H9 (cell line): ENCODE data around the gene TNK2. TPM values are rescaled to one million over a fixed set of nuclear protein-coding genes. Genes with fewer than 3 reads are reported as not detected.
A peak's percentile ranks its signal among the peaks of the same experiment; 100 is the strongest.

Experiments
- DNase-seq: peaks from one replicate; pipeline ENCODE4 v3.0.0-alpha.2; 2017
- H2AFZ ChIP-seq: one replicate; pipeline ENCODE4 v1.6.1; 2013; ENCODE audit warnings: mild to moderate bottlenecking, low read length, control low read depth, moderate library complexity
- H2AK5ac ChIP-seq: 2 replicates; pipeline ENCODE4 v1.6.1; 2013; ENCODE audit warnings: low read length, control low read depth, mixed read lengths; ENCODE audit not compliant: insufficient read length
- H2BK120ac ChIP-seq: one replicate; pipeline ENCODE4 v1.6.1; 2013; ENCODE audit warnings: low read depth, mild to moderate bottlenecking, low read length, control low read depth, inconsistent platforms; ENCODE audit not compliant: poor library complexity, severe bottlenecking
- H2BK12ac ChIP-seq: 2 replicates; pipeline ENCODE4 v1.6.1; 2013; ENCODE audit warnings: low read length, control low read depth, mixed read lengths, low read depth; ENCODE audit not compliant: insufficient read length
- H2BK15ac ChIP-seq: 2 replicates; pipeline ENCODE4 v1.6.1; 2013; ENCODE audit warnings: low read depth, low read length, control low read depth
- H2BK20ac ChIP-seq: one replicate; pipeline ENCODE4 v1.6.1; 2013; ENCODE audit warnings: low read depth, mild to moderate bottlenecking, low read length, control low read depth, inconsistent platforms; ENCODE audit not compliant: poor library complexity, severe bottlenecking
- H2BK5ac ChIP-seq: 2 replicates; pipeline ENCODE4 v1.6.1; 2013; ENCODE audit warnings: low read length, control low read depth, mixed read lengths; ENCODE audit not compliant: insufficient read length
- H3K14ac ChIP-seq: 2 replicates; pipeline ENCODE4 v1.6.1; 2013; ENCODE audit warnings: low read length, control low read depth; ENCODE audit not compliant: insufficient read depth
- H3K18ac ChIP-seq: 2 replicates; pipeline ENCODE4 v1.6.1; 2013; ENCODE audit warnings: low read depth, mild to moderate bottlenecking, mixed read lengths, low read length, control low read depth; ENCODE audit not compliant: insufficient read length
- H3K23ac ChIP-seq: 2 replicates; pipeline ENCODE4 v1.6.1; 2013; ENCODE audit warnings: low read length, control low read depth, mixed read lengths, low read depth; ENCODE audit not compliant: insufficient read length
- H3K23me2 ChIP-seq: 2 replicates; pipeline ENCODE4 v1.6.1; 2013; ENCODE audit warnings: low read depth, mild to moderate bottlenecking, mixed read lengths, low read length, control low read depth; ENCODE audit not compliant: insufficient read length, poor library complexity, severe bottlenecking
- H3K27ac ChIP-seq: 2 replicates; pipeline ENCODE4 v1.5.1; 2013; ENCODE audit warnings: low read length, control low read depth, mixed read lengths, low read depth; ENCODE audit not compliant: insufficient read length
- H3K27me3 ChIP-seq: 2 replicates; pipeline ENCODE4 v1.6.1; 2013; ENCODE audit warnings: low read length, control low read depth, inconsistent platforms; ENCODE audit not compliant: insufficient read depth
- H3K4ac ChIP-seq: 2 replicates; pipeline ENCODE4 v1.6.1; 2013; ENCODE audit warnings: low read depth, mild to moderate bottlenecking, control low read depth, inconsistent platforms, low read length, moderate library complexity
- H3K4me1 ChIP-seq: 2 replicates; pipeline ENCODE4 v1.6.1; 2013; ENCODE audit warnings: low read length, control low read depth, inconsistent platforms; ENCODE audit not compliant: insufficient read depth
- H3K4me2 ChIP-seq: 2 replicates; pipeline ENCODE4 v1.6.1; 2013; ENCODE audit warnings: low read length, control low read depth, mixed read lengths; ENCODE audit not compliant: insufficient read length, insufficient read depth
- H3K56ac ChIP-seq: 2 replicates; pipeline ENCODE4 v1.6.1; 2013; ENCODE audit warnings: low read depth, mild to moderate bottlenecking, mixed read lengths, low read length, control low read depth; ENCODE audit not compliant: insufficient read length
- H3K79me1 ChIP-seq: 2 replicates; pipeline ENCODE4 v1.6.1; 2013; ENCODE audit warnings: low read depth, mild to moderate bottlenecking, moderate library complexity, low read length, control low read depth, inconsistent platforms; ENCODE audit not compliant: insufficient read depth, poor library complexity, severe bottlenecking
- H3K79me2 ChIP-seq: 2 replicates; pipeline ENCODE4 v1.6.1; 2013; ENCODE audit warnings: low read length, control low read depth, inconsistent platforms; ENCODE audit not compliant: insufficient read depth
- H3K9ac ChIP-seq: 2 replicates; pipeline ENCODE4 v1.6.1; 2013; ENCODE audit warnings: low read length, control low read depth, mixed read lengths; ENCODE audit not compliant: insufficient read length; ENCODE audit errors: extremely low read depth
- H3K9me3 ChIP-seq: one replicate; pipeline ENCODE4 v1.6.1; 2013; ENCODE audit warnings: low read depth, low read length, inconsistent platforms; ENCODE audit not compliant: control insufficient read depth
- H3T11ph ChIP-seq: one replicate; pipeline ENCODE4 v1.6.1; 2013; ENCODE audit warnings: mild to moderate bottlenecking, low read length, control low read depth, inconsistent platforms
- H4K20me1 ChIP-seq: one replicate; pipeline ENCODE4 v1.6.1; 2013; ENCODE audit not compliant: control insufficient read depth, insufficient read length, insufficient read depth
- H4K5ac ChIP-seq: 2 replicates; pipeline ENCODE4 v1.6.1; 2013; ENCODE audit warnings: low read depth, mild to moderate bottlenecking, mixed read lengths, low read length, control low read depth; ENCODE audit not compliant: insufficient read length
- H4K8ac ChIP-seq: replicated peaks from 2 replicates; pipeline ENCODE4 v1.6.1; 2013; ENCODE audit warnings: low read length, control low read depth, mixed read lengths, low read depth; ENCODE audit not compliant: insufficient read length
- H4K91ac ChIP-seq: 2 replicates; pipeline ENCODE4 v1.6.1; 2013; ENCODE audit warnings: low read depth, mild to moderate bottlenecking, moderate library complexity, mixed read lengths, low read length, control low read depth; ENCODE audit not compliant: insufficient read length
- H3K27ac Mint-ChIP-seq, 3 experiments: 2 replicates in 2 of 3; 3 replicates in 1 of 3; pipeline ENCODE4 v1.8.0; 2020 to 2021; ENCODE audit warnings: mixed read lengths in 3 of 3, mild to moderate bottlenecking in 1 of 3, moderate library complexity in 1 of 3
- H3K27me3 Mint-ChIP-seq: 2 replicates; pipeline ENCODE4 v1.8.0; 2021; ENCODE audit warnings: low read depth, mild to moderate bottlenecking, moderate library complexity, mixed read lengths
- H3K36me3 Mint-ChIP-seq, 3 experiments: 2 replicates in 2 of 3; 3 replicates in 1 of 3; pipeline ENCODE4 v1.8.0; 2020 to 2021; ENCODE audit warnings: low read depth in 3 of 3, mixed read lengths in 3 of 3; ENCODE audit not compliant: insufficient read depth in 1 of 3
- H3K4me1 Mint-ChIP-seq, 2 experiments: 2 replicates each; pipeline ENCODE4 v1.8.0; 2020; ENCODE audit warnings: mixed read lengths in 2 of 2
- H3K4me3 Mint-ChIP-seq, 2 experiments: 2 replicates in 1 of 2; 3 replicates in 1 of 2; pipeline ENCODE4 v1.8.0; 2020 to 2021; ENCODE audit warnings: mild to moderate bottlenecking in 2 of 2, mixed read lengths in 2 of 2, moderate library complexity in 1 of 2
- H3K9me3 Mint-ChIP-seq, 2 experiments: 2 replicates in 1 of 2; 3 replicates in 1 of 2; pipeline ENCODE4 v1.8.0; 2020; ENCODE audit warnings: mild to moderate bottlenecking in 2 of 2, mixed read lengths in 2 of 2, moderate library complexity in 1 of 2
- CTCF ChIP-seq: fragments of 200-600 bp; sonication (generic); conservative IDR thresholded peaks from 3 replicates; pipeline ENCODE4 v1.8.0; 2021; ENCODE audit warnings: antibody characterized with exemption, mild to moderate bottlenecking
- WGBS: extraction: QIAGEN DNeasy Blood & Tissue Kit; methylation state at CpG from one replicate; pipeline ENCODE4 v1.1.7; 2013; ENCODE audit warnings: missing lambda C conversion rate, low lambda C conversion rate, mixed read lengths; ENCODE audit not compliant: insufficient read length; ENCODE audit errors: extremely low coverage; 5-methylcytosine and 5-hydroxymethylcytosine counted together
- total RNA-seq: library from RNA; stranded (reverse); gene quantifications from 2 replicates; pipeline ENCODE4 v1.2.1, GENCODE V29; 2021

Gene TNK2
- total RNA-seq, 1 experiment from 2014 or later, result 34.5 TPM

- DNase-seq, result no peak
- Histone ChIP-seq H3K79me2 (peaks cover 4% of the 10 kb centered on the region; the same call in 1 of the 2 replicates), H3K4ac (no peak overlapping the region), H2BK15ac (no peak overlapping the region), H2AFZ (no peak overlapping the region), H3K9me3 (no peaks in the 10 kb centered on the region), H3K27me3 (no peaks in the 10 kb centered on the region), H3K4me2 (peak overlapping the region; percentile 89), H3T11ph (no peak overlapping the region), H4K20me1 (no peaks in the 10 kb centered on the region), H3K23ac (no peak overlapping the region), H4K5ac (no peak overlapping the region), H4K91ac (no peak overlapping the region), H2BK20ac (no peak overlapping the region), H3K56ac (no peak overlapping the region), H2AK5ac (no peak overlapping the region), H3K27ac (no peak overlapping the region), H2BK12ac (no peak overlapping the region), H3K14ac (no peak overlapping the region), H3K23me2 (peaks cover 18% of the 10 kb centered on the region), H3K18ac (no peak overlapping the region), H2BK5ac (no peak overlapping the region), H2BK120ac (no peak overlapping the region), H3K9ac (no peak overlapping the region), H3K4me1 (peaks cover 4% of the 10 kb centered on the region; the same call in 1 of the 2 replicates), H4K8ac (no peak overlapping the region), H3K79me1 (no peaks in the 10 kb centered on the region)
- H3K27ac Mint-ChIP-seq, result no peak overlapping the region
- no peak for TF ChIP-seq CTCF
- H3K4me3 Mint-ChIP-seq, result peak overlapping the region; percentile 79 to 91
- WGBS, result no CpG with 5 or more reads among the region's 6 CpGs
- peaks cover 28 to 34% of the 10 kb centered on the region in 2 experiments for H3K4me1 Mint-ChIP-seq
- no peaks in the 10 kb centered on the region for H3K9me3 Mint-ChIP-seq
- peaks cover 8% of the 10 kb centered on the region for H3K27me3 Mint-ChIP-seq
- H3K36me3 Mint-ChIP-seq, result peaks cover 0 to 4% (median 0%) of the 10 kb centered on the region in 3 experiments; a peak in 4 of 7 replicates
Observed at GRCh38 chr3:195907684-195907933, 742 bp downstream of the TNK2 start.
